GM12878 (cell line): Measurements from ENCODE around the gene BATF3. TPM values are rescaled to one million over a fixed set of nuclear protein-coding genes. Genes with fewer than 3 reads are reported as not detected.
A peak's percentile ranks its signal among the peaks of the same experiment; 100 is the strongest.

Experiments
- BCL11A ChIP-seq: IDR thresholded peaks from 2 replicates; pipeline ENCODE4 v1.6.1; 2011; ENCODE audit warnings: low read depth, low read length
- BCL3 ChIP-seq: IDR thresholded peaks from 2 replicates; pipeline ENCODE4 v1.6.1; 2011; ENCODE audit warnings: borderline replicate concordance, low read depth, mild to moderate bottlenecking, moderate library complexity, low read length; ENCODE audit not compliant: insufficient read depth, poor library complexity, severe bottlenecking
- BRCA1 ChIP-seq: IDR thresholded peaks from 2 replicates; pipeline ENCODE4 v1.6.1; 2011; ENCODE audit warnings: low read depth, low read length, improper control_type of control experiment
- CTCF ChIP-seq, 3 experiments: IDR thresholded peaks in 2 of 3; conservative IDR thresholded peaks in 1 of 3; 2 replicates each; pipeline ENCODE4 v1.5.1; 2011; ENCODE audit warnings: low read depth in 3 of 3, low read length in 3 of 3, mild to moderate bottlenecking in 3 of 3, control low read depth in 2 of 3, moderate library complexity in 2 of 3, inconsistent platforms in 1 of 3, mixed read lengths in 1 of 3; ENCODE audit not compliant: control insufficient read depth in 2 of 3, insufficient read depth in 1 of 3; ENCODE audit errors: extremely low read depth in 1 of 3
- CUX1 ChIP-seq: IDR thresholded peaks from 2 replicates; pipeline ENCODE4 v1.6.1; 2012; ENCODE audit warnings: improper control_type of control experiment, low read depth, low read length; ENCODE audit not compliant: insufficient replicate concordance
- E4F1 ChIP-seq: fragments of 450-650 bp; IDR thresholded peaks from 2 replicates; pipeline ENCODE4 v1.6.1; 2018; ENCODE audit warnings: borderline replicate concordance, mild to moderate bottlenecking; ENCODE audit not compliant: partially characterized antibody
- ELK1 ChIP-seq: IDR thresholded peaks from 2 replicates; pipeline ENCODE4 v1.6.1; 2012; ENCODE audit warnings: low read depth, low read length, improper control_type of control experiment
- EZH2 ChIP-seq: IDR thresholded peaks from 2 replicates; pipeline ENCODE4 v1.6.1; 2012; ENCODE audit warnings: low read depth, mild to moderate bottlenecking, control low read depth, inconsistent platforms, low read length, borderline replicate concordance; ENCODE audit not compliant: control insufficient read depth
- NBN ChIP-seq: fragments of 450-650 bp; IDR thresholded peaks from 2 replicates; pipeline ENCODE4 v1.6.1; 2016
- RAD21 ChIP-seq: IDR thresholded peaks from 2 replicates; pipeline ENCODE4 v1.6.1; 2011; ENCODE audit warnings: mild to moderate bottlenecking, low read depth, low read length, moderate library complexity; ENCODE audit not compliant: insufficient read depth
- RAD51 ChIP-seq: fragments of 450-650 bp; IDR thresholded peaks from 2 replicates; pipeline ENCODE4 v1.6.1; 2016; ENCODE audit warnings: moderate library complexity, mild to moderate bottlenecking, inconsistent platforms
- SIX5 ChIP-seq: IDR thresholded peaks from 2 replicates; pipeline ENCODE4 v1.6.1; 2011; ENCODE audit warnings: mild to moderate bottlenecking, low read depth, low read length, moderate library complexity; ENCODE audit not compliant: severe bottlenecking
- STAT3 ChIP-seq: IDR thresholded peaks from 2 replicates; pipeline ENCODE4 v1.6.1; 2011; ENCODE audit warnings: low read depth, low read length, improper control_type of control experiment
- TAF1 ChIP-seq: IDR thresholded peaks from 2 replicates; pipeline ENCODE4 v1.6.1; 2011; ENCODE audit warnings: mild to moderate bottlenecking, low read depth, low read length, borderline replicate concordance
- TCF12 ChIP-seq: IDR thresholded peaks from 2 replicates; pipeline ENCODE4 v1.6.1; 2011; ENCODE audit warnings: low read depth, mild to moderate bottlenecking, low read length
- USF2 ChIP-seq: IDR thresholded peaks from 2 replicates; pipeline ENCODE4 v1.6.1; 2011; ENCODE audit warnings: low read depth, low read length, improper control_type of control experiment, borderline replicate concordance
- ZNF622 ChIP-seq: fragments of 450-650 bp; IDR thresholded peaks from 2 replicates; pipeline ENCODE4 v1.6.1; 2017; ENCODE audit warnings: mild to moderate bottlenecking, inconsistent platforms
- polyA plus RNA-seq, 11 experiments: library from polyadenylated mRNA; depleted of rRNA in 4 of 11; unstranded in 6 of 11; stranded (reverse) in 5 of 11; fragments of >200 nt; fragmentation: Nextera tagmentation in 4 of 11; fragmentation: Illumina TruSeq in 1 of 11; extraction: Ambion mirVana in 4 of 11; extraction: Trizol in 1 of 11; gene quantifications; 1 replicate in 1 of 11; 2 replicates in 10 of 11; pipeline versions ENCODE4 v1.2.1 to v1.2.3, GENCODE V29; 2011 to 2016; ENCODE audit warnings: inconsistent platforms in 2 of 11, missing spikeins in 2 of 11, low read depth in 1 of 11
- total RNA-seq, 4 experiments: library from RNA; depleted of rRNA in 3 of 4; stranded (reverse); fragments of >200 nt in 3 of 4; fragmentation: Illumina TruSeq in 1 of 4; extraction: Trizol in 1 of 4; gene quantifications; 2 replicates each; pipeline versions ENCODE4 v1.2.1 to v1.2.3, GENCODE V29; 2013 to 2021

The BATF3 gene
- total and polyA plus RNA-seq, 10 of the 15 experiments (the other 5 are each of a cell fraction or from before 2014, with no cell fraction given): 11.1 to 56.8 (median 30.8) TPM

- TF ChIP-seq CUX1 (no peak), NBN (no peak; the same call in 1 of the 2 replicates), STAT3 (no peak), EZH2 (no peak), RAD21 (no peak), E4F1 (no peak), ELK1 (no peak), BRCA1 (no peak), RAD51 (no peak), TAF1 (0 out of 2 replicates have a peak, but pooled peaks have one; percentile 10), USF2 (no peak), BCL11A (peak; percentile 67; the same call in 1 of the 2 replicates), ZNF622 (no peak), TCF12 (0 out of 2 replicates have a peak, but pooled peaks have one; percentile 44), CTCF (IDR thresholded peaks at IDR 0.05 in 2 of 3, conservative IDR thresholded peaks at IDR 0.05 in 1 of 3; ENCODE audit: control insufficient read depth in 2 of 3, extremely low read depth in 1 of 3, insufficient read depth in 1 of 3, low read depth in 3 of 3, low read length in 3 of 3) (no peak), SIX5 (no peak), BCL3 (peak; percentile 13)
Observed at GRCh38 chr1:212683357-212683722, 16.3 kb downstream of the BATF3 start (continued).
